Measurements from ENCODE around the gene RXFP4.

DNA sequence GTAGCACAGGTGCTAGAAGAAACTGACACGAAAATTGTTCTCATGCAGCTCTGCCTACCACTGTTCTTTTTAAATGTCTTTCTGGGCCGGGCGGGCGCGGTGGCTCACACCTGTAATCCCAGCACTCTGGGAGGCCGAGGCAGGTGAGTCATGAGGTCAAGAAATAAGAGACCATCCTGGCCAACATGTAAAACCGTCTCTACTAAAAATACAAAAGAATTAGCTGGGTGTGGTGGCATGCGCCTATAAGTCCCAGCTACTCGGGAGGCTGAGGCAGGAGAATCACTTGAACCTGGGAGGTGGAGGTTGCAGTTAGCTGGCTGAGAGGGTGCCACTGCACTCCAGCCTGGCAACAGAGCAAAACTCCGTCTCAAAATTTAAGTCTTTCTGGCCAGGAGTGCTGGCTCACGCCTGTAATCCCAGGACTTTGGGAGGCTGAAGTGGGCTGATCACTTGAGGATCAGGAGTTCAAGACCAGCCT lies 29.3 kb upstream of the RXFP4 start:
- TF ChIP-seq, protein P1, sequence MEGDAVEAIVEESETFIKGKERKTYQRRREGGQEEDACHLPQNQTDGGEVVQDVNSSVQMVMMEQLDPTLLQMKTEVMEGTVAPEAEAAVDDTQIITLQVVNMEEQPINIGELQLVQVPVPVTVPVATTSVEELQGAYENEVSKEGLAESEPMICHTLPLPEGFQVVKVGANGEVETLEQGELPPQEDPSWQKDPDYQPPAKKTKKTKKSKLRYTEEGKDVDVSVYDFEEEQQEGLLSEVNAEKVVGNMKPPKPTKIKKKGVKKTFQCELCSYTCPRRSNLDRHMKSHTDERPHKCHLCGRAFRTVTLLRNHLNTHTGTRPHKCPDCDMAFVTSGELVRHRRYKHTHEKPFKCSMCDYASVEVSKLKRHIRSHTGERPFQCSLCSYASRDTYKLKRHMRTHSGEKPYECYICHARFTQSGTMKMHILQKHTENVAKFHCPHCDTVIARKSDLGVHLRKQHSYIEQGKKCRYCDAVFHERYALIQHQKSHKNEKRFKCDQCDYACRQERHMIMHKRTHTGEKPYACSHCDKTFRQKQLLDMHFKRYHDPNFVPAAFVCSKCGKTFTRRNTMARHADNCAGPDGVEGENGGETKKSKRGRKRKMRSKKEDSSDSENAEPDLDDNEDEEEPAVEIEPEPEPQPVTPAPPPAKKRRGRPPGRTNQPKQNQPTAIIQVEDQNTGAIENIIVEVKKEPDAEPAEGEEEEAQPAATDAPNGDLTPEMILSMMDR (IDR thresholded peaks at IDR 0.05): no peak
- no peak for TF ChIP-seq CREB1 (CRISPR knock-in tag; IDR thresholded peaks at IDR 0.05)
- no peak for TF ChIP-seq TCF7 (CRISPR knock-in tag; IDR thresholded peaks at IDR 0.05; ENCODE audit: low read depth)
- TF ChIP-seq FOXP1 (CRISPR knock-in tag; IDR thresholded peaks at IDR 0.05; ENCODE audit: borderline replicate concordance): no peak
- no peak for TF ChIP-seq ZNF423 (CRISPR knock-in tag; IDR thresholded peaks at IDR 0.05)
- TF ChIP-seq, protein P2, sequence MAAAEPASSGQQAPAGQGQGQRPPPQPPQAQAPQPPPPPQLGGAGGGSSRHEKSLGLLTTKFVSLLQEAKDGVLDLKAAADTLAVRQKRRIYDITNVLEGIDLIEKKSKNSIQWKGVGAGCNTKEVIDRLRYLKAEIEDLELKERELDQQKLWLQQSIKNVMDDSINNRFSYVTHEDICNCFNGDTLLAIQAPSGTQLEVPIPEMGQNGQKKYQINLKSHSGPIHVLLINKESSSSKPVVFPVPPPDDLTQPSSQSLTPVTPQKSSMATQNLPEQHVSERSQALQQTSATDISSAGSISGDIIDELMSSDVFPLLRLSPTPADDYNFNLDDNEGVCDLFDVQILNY (CRISPR knock-in tag; IDR thresholded peaks at IDR 0.05): no peak
- TF ChIP-seq, protein P3, sequence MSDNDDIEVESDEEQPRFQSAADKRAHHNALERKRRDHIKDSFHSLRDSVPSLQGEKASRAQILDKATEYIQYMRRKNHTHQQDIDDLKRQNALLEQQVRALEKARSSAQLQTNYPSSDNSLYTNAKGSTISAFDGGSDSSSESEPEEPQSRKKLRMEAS (CRISPR knock-in tag; IDR thresholded peaks at IDR 0.05): no peak
- TF ChIP-seq, protein P4, sequence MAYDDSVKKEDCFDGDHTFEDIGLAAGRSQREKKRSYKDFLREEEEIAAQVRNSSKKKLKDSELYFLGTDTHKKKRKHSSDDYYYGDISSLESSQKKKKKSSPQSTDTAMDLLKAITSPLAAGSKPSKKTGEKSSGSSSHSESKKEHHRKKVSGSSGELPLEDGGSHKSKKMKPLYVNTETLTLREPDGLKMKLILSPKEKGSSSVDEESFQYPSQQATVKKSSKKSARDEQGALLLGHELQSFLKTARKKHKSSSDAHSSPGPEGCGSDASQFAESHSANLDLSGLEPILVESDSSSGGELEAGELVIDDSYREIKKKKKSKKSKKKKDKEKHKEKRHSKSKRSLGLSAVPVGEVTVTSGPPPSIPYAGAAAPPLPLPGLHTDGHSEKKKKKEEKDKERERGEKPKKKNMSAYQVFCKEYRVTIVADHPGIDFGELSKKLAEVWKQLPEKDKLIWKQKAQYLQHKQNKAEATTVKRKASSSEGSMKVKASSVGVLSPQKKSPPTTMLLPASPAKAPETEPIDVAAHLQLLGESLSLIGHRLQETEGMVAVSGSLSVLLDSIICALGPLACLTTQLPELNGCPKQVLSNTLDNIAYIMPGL (CRISPR knock-in tag; IDR thresholded peaks at IDR 0.05): no peak
- TF ChIP-seq NFE2L1 (CRISPR knock-in tag; IDR thresholded peaks at IDR 0.05): no peak
- no peak for TF ChIP-seq NR3C1 (CRISPR knock-in tag; conservative IDR thresholded peaks at IDR 0.05; ENCODE audit: low read depth)
- TF ChIP-seq, protein P5, sequence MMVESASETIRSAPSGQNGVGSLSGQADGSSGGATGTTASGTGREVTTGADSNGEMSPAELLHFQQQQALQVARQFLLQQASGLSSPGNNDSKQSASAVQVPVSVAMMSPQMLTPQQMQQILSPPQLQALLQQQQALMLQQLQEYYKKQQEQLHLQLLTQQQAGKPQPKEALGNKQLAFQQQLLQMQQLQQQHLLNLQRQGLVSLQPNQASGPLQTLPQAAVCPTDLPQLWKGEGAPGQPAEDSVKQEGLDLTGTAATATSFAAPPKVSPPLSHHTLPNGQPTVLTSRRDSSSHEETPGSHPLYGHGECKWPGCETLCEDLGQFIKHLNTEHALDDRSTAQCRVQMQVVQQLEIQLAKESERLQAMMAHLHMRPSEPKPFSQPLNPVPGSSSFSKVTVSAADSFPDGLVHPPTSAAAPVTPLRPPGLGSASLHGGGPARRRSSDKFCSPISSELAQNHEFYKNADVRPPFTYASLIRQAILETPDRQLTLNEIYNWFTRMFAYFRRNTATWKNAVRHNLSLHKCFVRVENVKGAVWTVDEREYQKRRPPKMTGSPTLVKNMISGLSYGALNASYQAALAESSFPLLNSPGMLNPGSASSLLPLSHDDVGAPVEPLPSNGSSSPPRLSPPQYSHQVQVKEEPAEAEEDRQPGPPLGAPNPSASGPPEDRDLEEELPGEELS (CRISPR knock-in tag; IDR thresholded peaks at IDR 0.05): no peak
- no peak for TF ChIP-seq TEAD4 (CRISPR knock-in tag; IDR thresholded peaks at IDR 0.05)

Measured in WTC11 (cell line).